Aorta (tissue), 5 donors: Measurements from ENCODE around the gene DSG4. TPM values are rescaled to one million over a fixed set of nuclear protein-coding genes. Genes with fewer than 3 reads are reported as not detected.

Source experiments
- ATAC-seq: fragments of 200-7000 bp; cut with Tn5 transposase; one replicate; pipeline ENCODE4 v1.9.1; 2022; ENCODE audit warnings: moderate library complexity; ENCODE audit not compliant: low FRiP score
- DNase-seq, 2 donors: peaks; one replicate each; pipeline ENCODE4 v3.0.0-alpha.2; 2020
- H3K27ac ChIP-seq, 2 donors: one replicate each; pipeline ENCODE4 v1.5.1; 2013; ENCODE audit warnings: low read length in 2 of 2, mild to moderate bottlenecking in 2 of 2, moderate library complexity in 2 of 2, control low read depth in 1 of 2, inconsistent platforms in 1 of 2, low read depth in 1 of 2
- H3K27me3 ChIP-seq, 2 donors: one replicate each; pipeline ENCODE4 v1.6.1; 2013; ENCODE audit warnings: control low read depth in 1 of 2, low read length in 1 of 2, mild to moderate bottlenecking in 1 of 2, moderate library complexity in 1 of 2; ENCODE audit not compliant: insufficient read depth in 2 of 2, control insufficient read depth in 1 of 2
- H3K36me3 ChIP-seq, 2 donors: one replicate each; pipeline ENCODE4 v1.6.1; 2013; ENCODE audit warnings: control low read depth in 1 of 2, low read length in 1 of 2, mild to moderate bottlenecking in 1 of 2; ENCODE audit not compliant: insufficient read depth in 2 of 2, control insufficient read depth in 1 of 2
- H3K4me1 ChIP-seq, 2 donors: one replicate each; pipeline ENCODE4 v1.6.1; 2013; ENCODE audit warnings: low read length in 2 of 2, control low read depth in 1 of 2, mild to moderate bottlenecking in 1 of 2, moderate library complexity in 1 of 2; ENCODE audit not compliant: insufficient read depth in 2 of 2, control insufficient read depth in 1 of 2
- H3K4me3 ChIP-seq, 2 donors: one replicate each; pipeline ENCODE4 v1.5.1; 2013; ENCODE audit warnings: low read length in 2 of 2, control low read depth in 1 of 2, mild to moderate bottlenecking in 1 of 2
- H3K9me3 ChIP-seq: one replicate; pipeline ENCODE4 v1.6.1; 2013; ENCODE audit warnings: mild to moderate bottlenecking, low read length; ENCODE audit not compliant: control insufficient read depth
- WGBS, 2 donors: extraction: QIAGEN DNeasy Blood & Tissue Kit; methylation state at CpG; one replicate each; pipeline ENCODE4 v1.1.7; 2013; 5-methylcytosine and 5-hydroxymethylcytosine counted together
- intact Hi-C, 2 donors: fragments of 100-400 bp; cut with DNase I; formaldehyde crosslinking; loops; one replicate each; pipeline versions ENCODE4 v1.14.2 to v1.15.0; 2022
- polyA plus RNA-seq, 2 donors: library from polyadenylated mRNA; stranded (reverse); fragments of 200-250 nt; gene quantifications; one replicate each; pipeline ENCODE4 v1.2.3, GENCODE V29; 2013
- total RNA-seq, 2 donors: library from RNA; stranded (reverse); fragmentation: NEBNext Ultra II Directional; extraction: Animal tissue kit (Norgen Biotek cat#: 25700); gene quantifications; one replicate each; pipeline ENCODE4 v1.2.1, GENCODE V29; 2021
- donor health status: healthy with polysubstance abuse.
- donor health status: Bipolar disorder and iron deficiency.
- donor health status: DM: no; HTN: no; CAD: no.
- donor health status: DM: no; HTN: no; CAD: no.
- donor health status: DM: yes; HTN: yes; CAD: no.

The DSG4 gene
- total and polyA plus RNA-seq, 4 donors = not detected

DNA sequence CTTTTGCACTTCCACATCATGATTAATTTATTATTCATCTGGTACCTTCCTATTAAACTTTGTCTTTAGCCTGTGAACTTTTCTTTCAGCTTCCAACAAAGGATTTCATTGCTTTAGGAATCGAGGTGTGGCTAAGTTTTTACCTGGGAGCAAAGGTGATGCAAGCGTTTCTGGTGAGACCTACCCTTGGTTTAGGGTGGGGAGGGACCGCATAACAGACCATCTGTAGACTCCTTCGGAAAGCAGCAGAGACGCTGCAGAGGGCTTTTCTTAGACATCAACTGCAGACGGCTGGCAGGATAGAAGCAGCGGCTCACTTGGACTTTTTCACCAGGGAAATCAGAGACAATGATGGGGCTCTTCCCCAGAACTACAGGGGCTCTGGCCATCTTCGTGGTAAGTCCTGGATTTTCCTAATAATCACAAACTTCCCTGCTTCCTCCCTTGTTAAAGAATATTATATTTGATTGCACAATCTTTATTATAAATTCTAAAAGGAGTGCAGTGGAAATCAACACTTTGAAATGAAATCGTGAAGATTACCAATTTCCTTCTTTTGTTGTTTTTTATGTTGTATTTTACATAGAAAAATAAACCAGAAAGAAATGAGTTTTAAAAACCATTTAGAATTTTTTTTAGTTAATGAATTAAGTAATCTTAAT lies 71.1 kb downstream of the DSG4 start, which contains the start of gene DSG3:
DSG3 (plus strand) TSS at position 212 of the 662 bp plus-strand sequence; CDS start at position 349, 137 bp downstream.
- H3K27me3 ChIP-seq = no peaks in the 10 kb centered on the region
- no peaks in the 10 kb centered on the region for H3K9me3 ChIP-seq
- 49 to 59% methylated on average over 9 of the region's 9 CpGs for WGBS, 2 donors
- ATAC-seq = no peak
- intact Hi-C loops = no loop called here
- H3K4me1 ChIP-seq = no peaks in the 10 kb centered on the region
- H3K36me3 ChIP-seq = no peaks in the 10 kb centered on the region
- DNase-seq = no peak
- no peak within 1 kb of the TSS for H3K27ac ChIP-seq
- H3K4me3 ChIP-seq = no peak within 1 kb of the TSS

DNA sequence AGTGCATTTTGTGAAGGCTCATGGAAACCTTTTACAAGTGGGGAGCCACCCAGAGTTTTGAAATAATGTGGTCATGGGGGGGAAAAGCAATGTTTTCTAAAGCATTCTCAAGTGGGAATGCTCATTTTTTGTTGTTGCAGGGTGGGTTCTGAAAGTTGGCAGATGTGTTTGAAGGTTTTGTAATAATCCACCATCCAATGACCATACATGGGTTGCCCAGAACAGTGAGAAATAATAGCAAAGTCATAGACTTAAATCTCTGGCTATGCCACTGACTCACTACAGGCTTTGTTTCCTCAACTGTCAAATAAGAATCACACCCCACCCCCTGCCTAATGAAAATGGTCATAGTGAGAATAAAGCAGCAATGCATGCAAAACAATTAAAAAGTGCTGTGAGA lies 73.8 kb downstream of the DSG4 start:
- no peak for DNase-seq
- H3K27ac ChIP-seq = no peak overlapping the region
- H3K27me3 ChIP-seq = no peaks in the 10 kb centered on the region
- no peaks in the 10 kb centered on the region for H3K9me3 ChIP-seq
- no peak overlapping the region for H3K4me3 ChIP-seq
- H3K4me1 ChIP-seq = no peaks in the 10 kb centered on the region
- H3K36me3 ChIP-seq = no peaks in the 10 kb centered on the region
- intact Hi-C loops = no loop called here
- no peak for ATAC-seq

DNA sequence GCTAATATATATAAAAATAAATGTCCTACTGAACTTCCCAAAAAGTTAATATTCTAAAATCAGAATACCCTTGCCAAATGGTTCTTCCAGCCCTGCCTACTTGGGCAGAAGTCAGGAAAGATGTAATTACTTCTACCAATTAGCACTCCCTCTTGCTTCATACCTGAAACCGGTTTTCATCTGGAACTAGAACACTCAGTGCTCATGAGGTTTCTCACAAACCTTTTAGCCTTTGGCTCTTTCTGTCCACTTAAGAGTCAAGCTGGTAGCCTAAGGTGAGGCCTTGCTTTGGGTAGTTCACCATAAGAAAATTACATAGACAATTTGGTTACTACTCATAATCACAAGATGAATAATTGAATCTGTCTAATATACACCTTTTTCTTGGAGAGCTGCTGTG lies 75.0 kb downstream of the DSG4 start:
- Histone ChIP-seq H3K4me3 (no peak overlapping the region), H3K36me3 (no peaks in the 10 kb centered on the region), H3K27ac (no peak overlapping the region), H3K9me3 (no peaks in the 10 kb centered on the region), H3K4me1 (no peaks in the 10 kb centered on the region), H3K27me3 (no peaks in the 10 kb centered on the region)
- 77 to 90% methylated on average over 1 of the region's 1 CpG for WGBS, 2 donors
- no peak for DNase-seq
- intact Hi-C loops = no loop called here
- no peak for ATAC-seq

DNA sequence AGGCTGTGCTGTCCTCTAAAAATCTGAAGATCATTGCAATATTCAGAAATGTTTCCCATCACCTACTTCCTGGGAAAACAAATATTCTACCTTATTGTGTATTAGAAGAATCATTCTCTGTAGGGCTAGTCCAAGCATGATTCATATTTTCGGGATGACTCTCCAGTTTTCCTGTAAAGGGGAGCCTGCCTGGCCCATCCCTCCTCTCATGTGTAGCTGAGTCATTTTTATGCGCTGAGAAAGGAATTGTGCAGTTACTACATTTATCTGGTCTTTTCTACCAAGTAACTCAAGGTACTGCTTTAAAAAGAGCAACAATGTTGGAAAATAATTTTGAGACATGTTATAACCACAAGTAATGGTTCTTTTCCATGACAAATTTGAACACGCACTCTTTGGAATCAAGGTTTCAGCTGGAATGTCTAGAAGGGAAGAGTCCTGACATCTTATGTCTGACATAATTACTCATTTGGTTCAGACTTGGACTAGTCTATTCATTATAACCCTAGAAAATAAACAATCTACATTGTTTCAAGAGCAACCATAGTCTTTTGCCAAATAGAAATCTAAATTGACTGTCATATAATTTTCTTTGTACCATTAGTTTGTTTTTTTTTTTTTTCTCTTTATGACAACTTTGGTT lies 77.6 kb downstream of the DSG4 start:
- Histone ChIP-seq H3K4me3 (no peak overlapping the region), H3K4me1 (no peaks in the 10 kb centered on the region), H3K36me3 (no peaks in the 10 kb centered on the region), H3K27me3 (no peaks in the 10 kb centered on the region), H3K9me3 (no peaks in the 10 kb centered on the region), H3K27ac (no peak overlapping the region)
- DNase-seq (no peak), ATAC-seq (no peak)
- 60 to 95% methylated on average over 3 of the region's 3 CpGs for WGBS, 2 donors
- intact Hi-C loops = no loop called here

Other genes with a start within 250 kb of the DSG4 start
- not detected for gene DSC1, start 213.9 kb upstream of the DSG4 start, total RNA-seq
- not detected for gene DSC1, start 213.9 kb upstream of the DSG4 start, polyA plus RNA-seq
- not detected for gene DSG1, start 58.6 kb upstream of the DSG4 start, total RNA-seq
- not detected for gene DSG1, start 58.6 kb upstream of the DSG4 start, polyA plus RNA-seq
- gene DSG3, start 71.0 kb downstream of the DSG4 start, total RNA-seq = not detected
- under 1 TPM; 0.08 to 0.50 TPM for gene DSG3, start 71.0 kb downstream of the DSG4 start, polyA plus RNA-seq
- gene DSG2, start 121.4 kb downstream of the DSG4 start, total RNA-seq = 1 to 10 TPM; 4.3 to 4.7 TPM
- 1 to 10 TPM in 1 of 2 donors, under 1 TPM in 1; 0.10 to 3.3 TPM for gene DSG2, start 121.4 kb downstream of the DSG4 start, polyA plus RNA-seq
- not detected for gene TTR, start 215.1 kb downstream of the DSG4 start, total RNA-seq
- gene TTR, start 215.1 kb downstream of the DSG4 start, polyA plus RNA-seq = under 1 TPM in 1 of 2 donors, not detected in 1; 0.51 TPM